CD4-positive, alpha-beta T cell treated with Interleukin-21 for 1 hour (primary cell): ENCODE measurements around the gene SYNE1.
A peak's percentile ranks its signal among the peaks of the same experiment; 100 is the strongest.
"Not testable (repeated sequence)": the region's sequence is repeated elsewhere in the genome, so short reads cannot be mapped to it uniquely, and the experiment has no call there.

ENCODE experiments used
- DNase-seq: peaks from one replicate; pipeline ENCODE4 v3.0.0-alpha.2; 2020

SYNE1 gene

GRCh38 chr6:152557502-152557901 lies 79.7 kb downstream of the SYNE1 start:
- DNase-seq, result no peak

DNA sequence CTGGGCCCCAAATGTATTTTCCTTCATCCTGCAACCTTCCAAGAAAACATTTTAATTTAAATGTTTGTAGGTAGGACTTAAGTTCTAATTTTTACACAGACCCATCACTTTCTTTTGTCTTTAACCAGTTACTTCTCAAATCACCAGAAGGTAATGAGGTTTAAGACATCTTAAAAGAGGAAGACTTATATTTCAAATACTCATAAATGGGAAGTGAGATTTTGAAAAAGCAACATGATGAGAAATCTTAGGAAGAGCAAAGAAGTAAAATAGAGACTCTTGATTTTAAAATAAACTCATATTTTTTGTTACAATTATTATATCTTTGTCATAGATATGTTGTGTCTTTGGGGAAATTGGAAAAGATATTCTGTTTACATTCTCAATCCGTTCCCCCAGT lies 82.3 kb downstream of the SYNE1 start:
- DNase-seq, result no peak

- peak; percentile 48 for DNase-seq
Observed at GRCh38 chr6:152552616-152553209, 84.4 kb downstream of the SYNE1 start.

GRCh38 chr6:152543519-152543918 lies 93.6 kb downstream of the SYNE1 start:
- DNase-seq, result no peak

DNA sequence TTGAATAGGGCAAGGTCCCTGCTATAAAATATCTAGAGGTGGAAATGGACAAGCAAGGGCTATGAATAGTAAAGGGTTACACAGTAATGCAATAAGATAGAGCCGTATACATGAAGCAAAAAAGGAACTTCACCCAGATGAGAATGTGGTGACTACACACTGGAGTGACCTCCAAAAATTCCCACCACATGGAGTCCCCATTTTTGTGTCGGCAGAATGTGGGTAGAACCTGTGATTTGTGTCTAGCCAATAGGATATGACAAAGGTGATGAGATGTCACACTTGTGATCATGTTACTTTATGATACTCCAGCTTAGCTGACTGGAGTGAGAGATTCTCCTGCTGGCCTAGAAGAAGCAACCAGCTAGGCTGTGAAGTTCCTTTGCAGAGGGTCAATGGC lies 96.8 kb downstream of the SYNE1 start:
- DNase-seq, result no peak

- no peak for DNase-seq
Observed at GRCh38 chr6:152534541-152534940, 102.6 kb downstream of the SYNE1 start.

DNA sequence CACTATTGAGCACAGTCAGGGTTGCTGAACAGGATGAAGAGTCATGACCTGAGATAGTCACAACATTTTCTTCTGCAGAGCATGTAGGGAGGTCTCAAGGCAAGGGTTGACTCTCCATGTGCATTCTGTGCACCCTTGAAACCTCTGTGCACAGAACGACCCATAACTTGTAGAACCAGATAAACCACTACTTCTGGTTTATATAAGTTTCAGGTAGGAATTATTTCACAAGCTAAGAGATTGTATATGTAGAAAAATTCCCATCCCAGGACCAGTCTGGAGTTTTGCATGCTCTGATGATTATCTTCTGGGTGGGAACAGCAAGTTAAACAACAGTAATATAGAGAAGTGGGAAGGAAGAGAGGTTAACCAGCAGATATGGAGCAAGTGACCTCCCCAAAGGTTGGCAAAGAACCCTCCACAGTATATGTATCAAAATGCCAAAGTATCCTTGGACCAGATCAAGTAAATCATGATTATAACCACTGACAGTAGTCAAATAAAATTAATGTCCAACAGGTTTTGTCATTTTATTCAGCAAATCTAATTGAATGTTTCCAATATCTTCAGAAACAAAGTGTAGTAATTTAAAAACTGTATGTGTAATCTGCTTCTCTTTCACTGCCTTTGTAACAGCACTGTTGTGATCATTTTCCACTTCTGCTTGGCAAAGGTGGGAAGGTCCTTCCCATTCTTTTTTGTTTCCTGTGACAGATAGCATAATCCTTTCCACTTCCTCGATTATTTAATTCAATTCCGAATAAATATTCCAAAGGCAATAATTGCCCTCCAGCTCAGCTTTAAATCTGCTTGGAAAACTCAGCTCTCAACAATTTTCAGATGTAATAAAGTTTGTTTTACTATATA lies 104.4 kb downstream of the SYNE1 start:
- no peak for DNase-seq

DNA sequence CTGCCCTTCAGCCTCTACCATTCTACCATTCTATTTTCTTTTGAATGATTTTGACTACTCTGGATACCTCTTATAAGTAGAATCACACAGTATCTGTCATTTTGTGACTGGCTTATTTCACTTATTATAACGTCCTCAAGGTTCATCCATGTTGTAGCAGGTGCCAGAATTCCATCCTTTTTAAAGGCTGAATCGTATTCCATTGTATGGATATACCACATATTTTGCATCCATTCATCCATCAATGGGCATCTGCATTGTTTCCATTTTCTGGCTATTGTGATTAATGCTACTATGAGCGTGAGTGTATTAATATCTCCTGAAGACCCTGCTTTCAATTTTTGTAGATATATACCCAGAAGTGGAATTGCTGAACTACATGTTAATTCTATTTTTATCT lies 105.5 kb downstream of the SYNE1 start:
- no peak for DNase-seq

DNA sequence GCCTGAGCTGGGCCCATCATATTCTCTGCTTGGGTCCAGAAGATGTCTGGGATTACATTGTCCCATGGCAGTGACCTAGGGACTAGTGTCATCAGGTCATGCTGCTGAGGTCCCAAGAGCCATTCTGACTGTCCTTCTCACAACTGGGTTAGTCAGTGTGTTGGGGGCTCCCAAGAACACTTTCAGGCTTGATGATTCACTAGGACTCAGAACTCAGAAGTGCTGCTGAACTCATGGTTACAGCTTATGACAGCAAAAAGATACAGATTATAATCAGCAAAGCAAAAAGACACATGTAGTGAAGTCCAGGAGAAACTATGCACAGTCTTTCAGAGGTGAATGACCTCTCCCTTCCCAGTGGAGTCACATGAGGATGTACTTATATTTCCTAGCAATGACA lies 107.8 kb downstream of the SYNE1 start:
- no peak for DNase-seq

DNA sequence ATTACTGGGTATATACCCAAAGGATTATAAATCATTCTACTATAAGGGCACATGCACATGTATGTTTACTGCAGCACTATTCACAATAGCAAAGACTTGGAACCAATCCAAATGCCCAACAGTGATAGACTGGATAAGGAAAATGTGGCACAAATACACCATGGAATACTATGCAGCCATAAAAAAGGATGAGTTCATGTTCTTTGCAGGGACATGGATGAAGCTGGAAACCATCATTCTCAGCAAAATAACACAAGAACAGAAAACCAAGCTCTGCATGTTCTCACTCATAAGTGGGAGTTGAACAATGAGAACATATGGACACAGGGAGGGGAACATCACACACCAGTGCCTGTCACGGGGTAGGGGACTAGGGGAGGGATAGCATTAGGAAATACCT lies 123.0 kb downstream of the SYNE1 start:
- DNase-seq, result not testable (repeated sequence)

DNA sequence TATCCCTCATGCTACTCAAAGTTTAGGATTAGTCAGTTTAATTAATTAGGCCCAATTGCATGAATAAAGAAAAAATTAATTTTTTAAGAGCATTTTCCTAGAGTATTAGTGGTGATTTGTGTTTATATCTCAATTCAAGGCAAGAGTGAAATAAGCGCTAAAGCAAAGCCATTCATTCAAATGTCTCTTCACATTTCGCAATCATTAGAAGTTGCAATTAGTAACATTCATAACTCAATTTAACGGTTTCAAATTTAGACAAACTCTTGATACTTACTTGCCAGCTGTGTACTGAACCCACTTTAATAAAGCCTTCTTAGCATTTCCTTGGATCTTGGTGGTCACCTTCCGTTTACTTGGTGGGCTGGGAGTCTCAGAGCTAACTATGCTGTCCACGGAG lies 127.2 kb downstream of the SYNE1 start:
- no peak for DNase-seq

DNA sequence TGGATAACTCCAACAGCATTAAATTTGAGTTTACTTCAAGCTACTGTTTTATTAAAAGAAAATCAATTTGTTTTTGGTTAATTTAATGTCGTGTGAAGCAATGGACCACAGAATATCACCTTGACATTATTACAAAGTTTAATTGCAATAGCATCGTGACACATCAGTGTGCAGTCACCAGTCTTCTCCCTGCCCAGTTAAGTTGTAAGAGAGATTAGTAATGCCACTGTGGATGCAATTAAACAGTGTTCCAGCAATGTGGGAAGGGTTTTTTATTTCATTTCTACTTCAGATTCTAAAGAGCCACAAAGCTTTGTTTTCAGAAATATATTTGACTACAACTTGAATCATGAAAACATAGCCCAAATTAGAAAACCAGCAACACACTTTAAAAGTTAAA lies 128.7 kb downstream of the SYNE1 start:
- no peak for DNase-seq

GRCh38 chr6:152503546-152503945 lies 133.6 kb downstream of the SYNE1 start:
- DNase-seq, result no peak

- DNase-seq, result no peak
Observed at GRCh38 chr6:152502421-152503188, 134.6 kb downstream of the SYNE1 start.

- no peak for DNase-seq
Observed at GRCh38 chr6:152499931-152500330, 137.2 kb downstream of the SYNE1 start.

GRCh38 chr6:152496731-152497130 lies 140.4 kb downstream of the SYNE1 start:
- DNase-seq, result no peak

DNA sequence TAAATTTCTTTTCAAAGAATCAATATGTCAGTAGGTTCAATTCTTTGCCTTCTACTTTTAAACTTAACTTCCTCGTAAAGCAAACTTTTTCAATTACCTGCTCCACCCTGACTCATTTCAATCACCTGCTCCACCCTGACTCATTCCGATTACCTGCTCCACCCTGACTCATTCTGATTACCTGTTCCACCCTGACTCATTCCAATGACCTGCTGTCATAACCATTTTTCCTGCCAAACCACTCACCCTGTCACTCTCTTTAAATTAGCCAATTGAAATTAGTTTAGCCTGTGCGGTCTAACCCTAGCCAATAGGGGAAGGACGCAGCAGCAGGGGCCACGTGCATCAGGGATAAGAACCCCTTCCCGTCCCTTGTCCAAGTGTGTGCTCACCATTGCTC lies 141.7 kb downstream of the SYNE1 start:
- DNase-seq, result not testable (repeated sequence)

DNA sequence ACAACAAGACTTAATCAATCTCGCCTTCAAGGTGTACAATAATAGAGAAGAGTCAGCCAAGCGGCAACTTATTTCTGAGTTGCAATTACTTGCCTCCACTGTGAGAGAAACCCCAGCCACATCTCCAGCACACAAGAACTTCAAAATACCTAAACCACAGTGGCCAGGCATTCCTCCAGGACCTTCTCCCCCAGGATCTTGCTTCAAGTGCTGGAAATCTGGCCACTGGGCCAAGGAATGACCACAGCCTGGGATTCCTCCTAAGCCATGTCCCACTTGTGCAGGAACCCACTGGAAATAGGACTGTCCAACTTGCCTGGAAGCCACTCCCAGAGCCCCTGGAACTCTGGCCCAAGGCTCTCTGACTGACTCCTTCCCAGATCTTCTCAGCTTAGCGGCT lies 144.9 kb downstream of the SYNE1 start:
- not testable (repeated sequence) for DNase-seq

- DNase-seq, result not testable (repeated sequence)
Observed at GRCh38 chr6:152491501-152491900, 145.7 kb downstream of the SYNE1 start.

DNA sequence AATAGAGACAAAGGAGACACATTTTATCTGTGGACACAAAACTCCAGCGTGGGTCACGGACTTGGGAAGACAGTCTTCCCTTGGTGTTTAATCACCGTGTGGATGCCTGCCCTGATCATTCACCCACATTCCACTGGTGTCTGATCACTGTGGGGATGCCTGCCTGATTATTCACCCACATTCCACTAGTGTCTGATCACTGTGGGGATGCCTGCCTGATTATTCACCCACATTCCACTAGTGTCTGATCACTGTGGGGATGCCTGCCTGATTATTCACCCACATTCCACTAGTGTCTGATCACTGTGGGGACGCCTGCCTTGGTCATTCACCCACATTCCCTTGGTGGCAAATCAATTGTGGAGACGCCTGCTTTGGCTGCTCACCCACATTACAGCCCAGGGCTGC lies 146.2 kb downstream of the SYNE1 start:
- DNase-seq, result not testable (repeated sequence)

- no peak for DNase-seq
Observed at GRCh38 chr6:152484806-152485205, 152.4 kb downstream of the SYNE1 start.

DNA sequence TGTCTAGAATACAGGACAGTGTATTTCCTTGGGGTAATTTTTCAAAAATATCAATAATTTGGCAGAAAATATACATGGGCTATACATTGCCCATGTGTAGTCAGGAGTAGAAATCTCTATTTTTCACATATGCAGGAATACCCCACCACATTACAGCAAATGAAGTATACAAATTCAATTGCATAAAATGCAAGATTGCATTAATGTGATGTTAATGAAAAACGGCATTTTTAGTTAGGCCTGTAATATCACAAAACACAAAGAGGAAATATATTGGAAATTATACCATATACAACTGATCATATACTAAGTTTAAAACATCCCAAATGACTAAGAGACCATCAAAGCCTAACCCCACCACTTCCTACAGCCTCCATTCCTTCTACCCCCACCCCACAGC lies 154.9 kb downstream of the SYNE1 start:
- no peak for DNase-seq

GRCh38 chr6:152478377-152479010 lies 158.7 kb downstream of the SYNE1 start:
- no peak for DNase-seq
